ENCODE measurements around the gene HNRNPR.

GRCh38 chr1:23358310-23358875, 14.3 kb upstream of the HNRNPR start:
- TF ChIP-seq CTCF (IDR thresholded peaks at IDR 0.05) (no peak), POLR2A (IDR thresholded peaks at IDR 0.05) (no peak)
